Activated CD4-positive, CD25-positive, alpha-beta regulatory T cell treated with anti-CD3 and anti-CD28 coated beads, Interleukin-2, amount 50 U/mL, for 72 hours (primary cell): ENCODE measurements around the gene AKAP11.

Source experiments
- DNase-seq: peaks from one replicate; pipeline ENCODE4 v3.0.0; 2021

The AKAP11 gene

DNA sequence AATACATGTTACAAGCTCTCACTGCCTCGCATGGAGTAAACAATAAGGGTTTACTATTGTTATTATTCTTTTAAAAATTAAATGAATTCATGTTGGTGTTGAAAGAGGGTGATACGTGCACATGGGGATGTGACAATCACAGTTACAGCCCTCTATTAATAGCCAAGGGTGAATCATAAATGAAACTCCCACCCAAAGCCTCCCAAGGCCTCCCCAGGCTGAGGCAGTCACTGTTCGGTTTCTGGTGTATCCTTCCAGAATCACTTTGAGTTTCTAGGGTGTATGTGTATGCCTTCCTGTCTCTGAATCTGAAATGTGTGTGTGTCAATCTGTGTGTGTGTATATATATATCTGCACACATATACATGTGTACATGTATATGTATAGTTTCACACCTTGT is 73.4 kb downstream of the AKAP11 start:
- DNase-seq, result no peak

- DNase-seq, result no peak
Measured at GRCh38 chr13:42348576-42348975, 76.6 kb downstream of the AKAP11 start.

GRCh38 chr13:42350141-42350540 is 78.2 kb downstream of the AKAP11 start:
- DNase-seq, result no peak

DNA sequence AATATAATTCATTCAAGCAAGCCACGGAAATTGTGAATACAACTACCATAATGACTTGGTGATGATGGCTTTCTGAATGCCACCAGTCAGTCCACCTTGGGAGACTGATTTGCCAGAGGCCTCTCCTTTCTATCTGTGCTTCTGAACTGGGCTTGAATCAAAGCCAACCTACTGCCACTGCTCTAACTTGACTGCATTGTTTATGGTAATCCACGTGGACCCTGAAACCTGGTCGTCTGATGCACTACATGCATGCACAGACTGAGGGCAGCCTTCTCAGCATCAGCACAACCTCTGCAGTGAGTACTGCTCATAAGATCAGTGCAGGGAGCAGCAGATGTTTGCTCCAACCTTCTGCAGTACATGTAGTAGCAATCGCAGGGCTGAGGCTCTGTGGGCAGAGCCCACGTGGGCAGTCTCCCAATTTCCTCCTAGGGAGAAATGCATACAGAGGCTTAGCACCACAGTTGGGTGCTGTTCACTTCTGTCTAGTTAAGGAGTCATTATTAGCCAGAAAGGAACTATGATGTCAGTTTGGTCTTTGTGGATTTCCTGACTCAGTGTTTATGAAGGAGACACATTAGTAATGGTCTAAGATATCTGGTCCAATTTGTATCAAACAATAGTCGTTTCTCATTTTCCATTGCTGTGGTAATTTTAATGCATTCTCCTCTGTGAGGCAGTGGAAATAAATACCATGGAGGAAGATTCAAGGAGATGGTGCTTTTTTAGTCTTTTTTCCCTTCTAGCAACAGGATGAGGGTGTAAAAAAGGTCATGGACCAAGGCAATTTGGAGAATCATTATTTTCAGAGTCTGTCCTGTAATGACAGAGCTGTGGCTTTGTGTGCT is 82.5 kb downstream of the AKAP11 start:
- no peak for DNase-seq

GRCh38 chr13:42355092-42355485 is 83.1 kb downstream of the AKAP11 start:
- DNase-seq, result no peak

- no peak for DNase-seq
Measured at GRCh38 chr13:42355491-42356183, 83.7 kb downstream of the AKAP11 start.

- no peak for DNase-seq
Measured at GRCh38 chr13:42356184-42356575, 84.2 kb downstream of the AKAP11 start.

DNA sequence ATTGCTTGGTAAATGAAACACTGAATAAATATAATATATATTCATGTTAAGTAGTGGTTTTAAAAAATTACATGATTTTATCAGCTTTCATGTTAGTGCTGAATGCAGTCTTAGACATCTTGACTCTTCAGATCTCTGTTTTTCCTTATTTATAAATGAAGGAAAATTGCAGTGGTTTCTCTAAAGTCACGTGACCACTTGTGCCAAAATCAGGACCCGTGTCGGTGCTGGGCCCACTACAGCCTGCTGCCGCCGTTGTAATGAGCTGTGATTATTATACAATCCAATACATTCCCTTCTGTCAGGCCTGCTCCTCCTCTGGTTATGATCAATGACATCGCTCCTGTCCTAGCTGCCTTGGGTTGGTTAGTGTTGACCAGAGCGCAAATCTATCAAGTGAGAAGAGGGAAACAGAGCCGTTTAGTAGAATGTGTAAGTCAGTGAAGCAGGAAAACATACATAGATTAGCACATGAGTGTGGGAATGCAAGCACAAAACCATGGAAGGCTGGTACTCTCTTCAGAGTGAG is 88.2 kb downstream of the AKAP11 start:
- DNase-seq, result no peak

DNA sequence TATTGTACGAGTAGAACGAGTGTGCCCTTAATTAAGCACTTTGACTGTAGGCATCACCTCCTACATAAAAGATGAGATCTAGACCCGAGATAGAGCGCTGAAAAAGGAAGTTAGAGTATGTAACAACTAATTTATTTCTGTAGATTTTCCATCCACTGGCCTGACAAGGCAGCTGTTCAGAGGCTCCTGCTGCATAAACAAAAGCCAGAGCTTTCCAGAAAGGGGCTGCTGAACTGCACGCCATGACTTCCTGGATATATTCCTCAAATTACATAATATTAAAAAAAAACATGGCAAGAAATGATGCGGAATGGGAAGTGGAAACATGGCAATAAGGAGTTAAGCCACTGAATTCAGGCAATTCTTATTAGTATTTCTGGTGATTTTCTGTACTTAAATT is 89.7 kb downstream of the AKAP11 start:
- DNase-seq, result no peak

DNA sequence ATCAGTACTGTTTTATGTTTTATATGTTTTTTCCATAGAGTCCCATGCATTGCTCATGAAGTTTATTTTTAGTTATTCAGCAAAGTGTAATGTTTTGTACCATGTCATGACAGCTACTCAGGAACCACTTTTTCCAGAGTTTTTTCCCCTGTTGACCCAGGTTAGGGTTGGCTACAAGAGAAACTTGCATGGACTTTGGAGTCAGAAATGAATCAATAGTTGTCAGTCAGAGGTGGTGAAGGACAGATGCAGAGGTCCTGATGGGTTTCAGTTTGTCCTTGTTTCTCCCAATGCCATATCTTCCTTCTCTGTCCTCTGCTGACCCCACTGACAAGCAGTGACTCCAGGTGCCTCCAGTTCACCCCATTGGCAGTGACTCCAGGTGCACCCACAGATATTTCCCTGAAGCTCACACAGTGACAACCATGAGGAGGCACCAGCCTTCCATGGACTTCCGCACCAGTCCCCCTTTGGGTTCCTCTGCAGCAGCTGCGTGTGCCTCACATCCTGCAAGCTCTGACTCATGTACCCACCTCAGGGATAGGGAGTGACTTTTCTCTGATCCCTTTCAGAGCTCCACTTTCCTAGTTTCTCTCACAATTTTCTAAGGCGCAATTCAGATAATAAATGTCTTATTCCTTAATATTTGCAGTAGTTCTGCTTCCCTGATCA is 92.1 kb downstream of the AKAP11 start:
- DNase-seq, result no peak

GRCh38 chr13:42364613-42365000 is 92.7 kb downstream of the AKAP11 start:
- no peak for DNase-seq

DNA sequence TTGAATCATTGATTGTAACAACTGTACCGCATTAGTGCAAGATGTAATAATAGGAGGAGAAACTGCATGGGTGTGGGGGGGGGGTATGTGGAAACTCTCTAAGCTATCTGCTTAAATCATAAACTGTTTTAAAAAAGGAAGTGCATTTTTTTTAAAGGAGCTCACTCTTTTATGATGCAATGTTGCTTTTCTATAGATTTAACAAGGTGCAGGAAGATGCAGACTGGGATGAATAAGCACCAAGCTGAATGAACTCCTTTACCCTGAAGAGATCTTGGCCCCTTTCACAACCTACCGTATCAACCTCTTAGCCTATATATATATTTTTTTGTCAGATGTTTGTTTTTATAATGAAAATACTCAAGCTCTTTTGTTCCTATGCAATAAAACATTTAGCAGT is 95.9 kb downstream of the AKAP11 start:
- DNase-seq, result no peak

GRCh38 chr13:42369071-42369797 is 97.3 kb downstream of the AKAP11 start:
- no peak for DNase-seq

GRCh38 chr13:42370229-42370628 is 98.3 kb downstream of the AKAP11 start:
- no peak for DNase-seq
